NCI-H2029 treated with DMSO at 0.1 percent for 48 hours (cell line): ENCODE results near the gene KIF24.
"Not testable (repeated sequence)": the region's sequence is repeated elsewhere in the genome, so short reads cannot be mapped to it uniquely, and the experiment has no call there.

Source experiments
- DNase-seq: peaks from one replicate; lab custom pipeline; 2025; lab: John Stamatoyannopoulos, UW

Gene KIF24

DNA sequence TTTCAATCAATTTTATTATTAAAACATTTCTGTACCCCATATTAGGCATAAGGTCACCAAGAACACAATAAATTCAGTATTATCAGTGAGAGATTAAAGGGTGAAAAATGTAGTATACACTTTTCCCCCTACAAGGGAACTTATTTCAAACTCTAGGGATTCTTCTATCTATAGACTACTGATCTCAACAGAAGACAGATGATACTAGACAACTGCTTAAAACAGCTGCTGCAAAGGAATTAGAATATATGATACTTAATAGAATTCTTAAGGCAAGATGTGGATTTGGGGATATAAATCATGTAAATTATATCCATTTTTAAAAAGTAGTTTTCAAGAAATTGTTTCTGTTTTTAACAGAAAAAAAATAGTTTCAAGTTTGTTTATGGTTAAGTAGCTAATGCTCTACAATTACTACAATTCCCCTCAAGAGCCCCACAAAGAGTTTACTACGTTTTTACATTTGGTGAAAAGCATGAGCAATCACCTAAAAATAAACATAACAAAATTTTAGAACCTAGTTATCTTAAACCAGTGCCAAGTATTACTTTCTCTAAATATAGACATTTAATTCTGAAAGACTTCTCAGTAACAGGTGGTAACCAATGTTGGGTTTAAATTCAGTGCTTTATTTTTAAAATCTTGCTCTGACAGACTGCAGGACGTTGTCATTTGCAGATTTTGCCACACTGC, 6.0 kb downstream of the KIF24 start:
- DNase-seq: no peak

GRCh38 chr9:34321451-34321850, 7.6 kb downstream of the KIF24 start:
- DNase-seq: no peak

DNA sequence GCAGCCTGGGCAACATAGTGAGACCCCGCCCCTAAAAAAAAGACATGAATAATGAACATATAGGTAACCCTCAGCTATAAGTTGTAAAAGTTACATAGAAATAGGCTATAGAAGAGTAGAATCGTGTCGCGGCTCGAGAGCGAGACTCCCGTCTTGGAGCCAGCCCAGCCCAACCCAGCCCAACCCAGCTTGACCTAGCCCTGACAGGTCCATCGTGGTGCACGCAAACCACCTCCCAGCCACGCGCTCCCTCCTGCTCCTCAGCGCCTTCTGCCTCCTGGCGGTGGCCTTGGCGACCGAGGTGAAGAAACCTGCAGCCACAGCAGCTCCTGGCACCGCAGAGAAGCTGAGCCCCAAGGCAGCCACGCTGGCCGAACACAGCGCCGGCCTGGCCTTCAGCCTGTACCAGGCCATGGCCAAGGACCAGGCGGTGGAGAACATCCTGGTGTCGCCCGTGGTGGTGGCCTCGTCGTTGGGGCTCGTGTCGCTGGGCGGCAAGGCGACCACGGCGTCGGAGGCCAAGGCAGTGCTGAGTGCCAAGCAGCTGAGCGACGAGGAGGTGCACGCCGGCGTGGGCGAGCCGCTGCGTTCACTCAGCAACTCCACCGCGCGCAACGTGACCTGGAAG, 10.8 kb downstream of the KIF24 start:
- no peak for DNase-seq

- no peak for DNase-seq
Observed at GRCh38 chr9:34317436-34317835, 11.6 kb downstream of the KIF24 start.

DNA sequence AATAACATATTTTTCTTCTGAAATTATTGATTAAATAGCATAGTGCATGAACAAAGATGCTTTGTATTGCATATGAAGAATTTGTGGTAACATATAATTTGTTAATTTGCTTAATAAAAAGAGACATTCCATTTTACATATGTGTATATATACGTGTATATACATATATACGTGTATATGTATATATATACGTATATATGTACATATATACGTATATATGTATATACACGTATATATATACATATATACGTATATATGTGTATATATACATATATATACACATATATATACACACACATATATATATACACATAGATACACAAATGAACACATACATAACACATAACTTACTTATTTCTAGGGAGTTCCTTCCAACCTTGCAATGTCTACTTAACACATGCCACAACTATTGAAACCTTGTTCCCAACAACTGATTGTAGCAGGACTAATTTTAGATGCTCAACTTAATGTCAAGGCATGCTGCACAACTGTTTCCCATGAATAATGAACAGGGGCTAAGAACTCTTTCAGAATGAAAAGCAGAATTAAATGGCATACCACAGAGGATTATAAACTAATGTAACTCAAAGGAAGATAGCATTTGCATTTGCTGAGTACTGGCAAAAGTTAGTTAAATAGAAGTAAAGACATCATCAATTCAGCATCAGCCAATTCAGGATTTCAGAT, 17.4 kb downstream of the KIF24 start:
- no peak for DNase-seq

DNA sequence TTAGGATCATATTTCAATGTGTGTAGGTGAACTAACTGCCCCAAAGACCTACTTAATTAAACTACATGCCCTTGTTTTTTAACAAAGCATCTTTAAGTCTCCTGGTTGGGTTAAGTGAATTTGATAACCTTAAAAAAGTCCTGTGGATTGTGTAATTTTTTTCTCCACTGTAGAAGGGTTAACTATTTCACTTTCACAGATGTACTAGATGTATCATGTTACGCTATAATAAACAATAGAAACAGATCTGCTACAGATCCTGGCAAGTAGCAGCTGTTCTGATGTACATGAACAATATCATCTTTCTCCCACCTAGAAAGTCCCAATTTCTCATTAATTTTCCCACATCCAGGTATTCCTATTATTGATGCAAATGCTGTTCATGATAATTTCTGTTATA, 18.9 kb downstream of the KIF24 start:
- DNase-seq: peak; percentile 45

GRCh38 chr9:34308316-34308715, 20.8 kb downstream of the KIF24 start:
- DNase-seq: not testable (repeated sequence)

DNA sequence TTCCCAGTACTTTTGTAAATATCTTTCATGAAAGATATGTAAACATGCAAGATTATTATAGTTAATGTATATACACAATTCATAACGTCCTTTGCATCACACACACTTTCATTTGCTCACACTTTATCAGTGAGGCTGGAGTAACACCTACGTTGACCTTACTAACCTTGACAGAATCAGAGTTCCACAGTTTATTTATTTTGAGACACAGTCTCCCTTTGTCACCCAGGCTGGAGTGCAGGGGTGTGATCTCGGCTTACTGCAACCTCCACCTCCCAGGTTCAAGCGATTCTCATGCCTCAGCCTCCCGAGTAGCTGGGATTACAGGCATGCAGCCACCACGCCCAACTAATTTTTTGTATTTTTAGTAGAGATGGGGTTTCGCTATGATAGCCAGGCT, 28.0 kb downstream of the KIF24 start:
- not testable (repeated sequence) for DNase-seq

DNA sequence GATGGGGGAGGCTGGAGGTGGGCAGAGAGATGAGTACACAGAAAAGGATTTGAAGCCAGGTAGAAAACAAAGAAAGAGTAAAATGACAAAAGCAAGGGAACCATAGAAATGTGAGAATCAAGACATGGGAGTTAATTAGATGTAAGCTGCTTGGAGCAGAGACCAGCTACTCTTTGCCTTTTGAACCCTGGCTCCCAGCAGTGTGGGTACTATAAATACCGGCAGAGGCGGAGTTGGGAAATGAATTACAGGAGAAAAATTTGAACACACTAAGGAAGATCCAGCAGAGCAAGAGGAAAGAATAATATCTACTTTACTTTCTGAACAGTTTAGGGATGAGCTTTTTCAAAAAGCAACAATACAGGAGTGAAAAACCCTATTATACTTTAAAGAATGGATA, 36.5 kb downstream of the KIF24 start:
- no peak for DNase-seq

GRCh38 chr9:34291423-34291822, 37.6 kb downstream of the KIF24 start:
- DNase-seq: no peak

- no peak for DNase-seq
Observed at GRCh38 chr9:34291023-34291422, 38.0 kb downstream of the KIF24 start.

GRCh38 chr9:34289159-34289558, 39.9 kb downstream of the KIF24 start:
- DNase-seq: no peak

DNA sequence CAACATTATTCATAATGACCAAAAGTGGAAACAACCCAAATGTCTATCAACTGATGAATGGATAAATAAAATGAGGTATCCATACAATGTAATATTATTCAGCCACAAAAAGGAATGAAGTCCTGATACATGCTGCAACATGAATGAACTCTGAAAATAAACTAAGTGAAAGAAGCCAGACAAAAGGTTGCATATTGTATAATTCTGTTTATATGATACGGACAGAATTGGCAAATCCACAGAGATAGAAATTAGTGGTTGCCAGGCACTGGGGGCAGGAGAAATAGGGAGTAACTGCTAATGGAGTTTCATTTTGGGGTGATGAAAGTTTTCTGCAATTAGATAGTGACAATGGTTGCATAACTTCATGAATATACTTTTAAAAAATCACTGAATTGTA, 47.0 kb downstream of the KIF24 start:
- no peak for DNase-seq

DNA sequence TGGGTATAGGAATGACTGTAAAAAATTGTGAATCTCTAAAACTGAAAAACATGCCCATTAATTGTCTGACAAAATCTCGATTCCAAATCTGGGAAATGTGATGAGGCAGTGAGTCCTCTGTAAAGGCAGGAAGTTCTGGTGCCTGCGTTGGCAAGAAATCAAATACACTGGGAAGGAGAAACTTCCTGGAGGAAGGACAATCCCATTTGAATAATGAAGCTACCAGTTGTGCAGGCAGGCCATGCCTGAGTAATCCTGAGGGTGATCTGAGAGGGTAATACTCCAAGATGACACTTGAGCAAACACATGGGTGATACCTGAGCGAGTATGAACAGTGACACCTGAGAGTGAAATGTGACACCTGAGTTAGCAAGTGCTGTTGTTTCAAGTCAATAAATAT, 49.7 kb downstream of the KIF24 start:
- peak; percentile 93 for DNase-seq
